ENCODE measurements around the gene ATP2A2. TPM values are rescaled to one million over a fixed set of nuclear protein-coding genes. Genes with fewer than 3 reads are reported as not detected.

The ATP2A2 gene
- total and polyA plus RNA-seq, 2 experiments from 2014 or later: 47.2 to 225 TPM

GRCh38 chr12:110351119-110351518 is 70.1 kb downstream of the ATP2A2 start:
- DNase-seq (ENCODE audit: low spot score) (no peak), ATAC-seq (no peak)
- H3K9me3 Mint-ChIP-seq: no peaks in the 10 kb centered on the region
- no peak overlapping the region for H3K4me3 Mint-ChIP-seq
- H3K4me1 Mint-ChIP-seq: no peaks in the 10 kb centered on the region
- Histone ChIP-seq H3K79me2 (replicated peaks; ENCODE audit: insufficient read depth) (no peaks in the 10 kb centered on the region), H3F3A (replicated peaks; ENCODE audit: low read depth) (peaks cover 32% of the 10 kb centered on the region), H2AFZ (no peak overlapping the region), H3K27ac (ENCODE audit: low read depth) (peak overlapping the region; percentile 65; the same call in 1 of the 2 replicates), H3K27me3 (ENCODE audit: insufficient read depth) (no peaks in the 10 kb centered on the region), H3K36me3 (ENCODE audit: insufficient read depth) (peaks cover 18% of the 10 kb centered on the region), H4K20me1 (replicated peaks; ENCODE audit: insufficient read depth) (peaks cover 22% of the 10 kb centered on the region; the same call in 1 of the 2 replicates), H3K4me1 (ENCODE audit: insufficient read depth) (no peaks in the 10 kb centered on the region; the same call in 1 of the 2 replicates), H3K9me2 (ENCODE audit: insufficient read depth) (no peaks in the 10 kb centered on the region), H3K4me3 (no peak overlapping the region), H3K4me2 (no peak overlapping the region)
- peaks cover 17% of the 10 kb centered on the region for H3K27me3 Mint-ChIP-seq (ENCODE audit: insufficient read depth, low read depth, poor library complexity)
- TF ChIP-seq ZNF462 (CRISPR knock-in tag; IDR thresholded peaks at IDR 0.05): no peak
- peak overlapping the region; percentile 10; the same call in 1 of the 2 replicates for H3K27ac Mint-ChIP-seq
- peaks cover 45% of the 10 kb centered on the region for H3K36me3 Mint-ChIP-seq (ENCODE audit: low read depth)

- no peaks in the 10 kb centered on the region for H3K27me3 ChIP-seq (ENCODE audit: insufficient read depth)
- peaks cover 7% of the 10 kb centered on the region for H3K36me3 ChIP-seq (ENCODE audit: insufficient read depth)
- H3K9me2 ChIP-seq (ENCODE audit: insufficient read depth): no peaks in the 10 kb centered on the region
- DNase-seq (ENCODE audit: low spot score): no peak
- TF ChIP-seq ZNF331 (CRISPR knock-in tag; IDR thresholded peaks at IDR 0.05; ENCODE audit: low read depth) (no peak), ZNF114 (CRISPR knock-in tag; IDR thresholded peaks at IDR 0.05) (no peak)
- H3K79me2 ChIP-seq (replicated peaks; ENCODE audit: insufficient read depth): no peaks in the 10 kb centered on the region
- Mint-ChIP-seq H3K36me3 (ENCODE audit: low read depth) (peaks cover 32% of the 10 kb centered on the region), H3K4me3 (no peak overlapping the region), H3K27ac (no peak overlapping the region), H3K9me3 (no peaks in the 10 kb centered on the region), H3K4me1 (no peaks in the 10 kb centered on the region), H3K27me3 (ENCODE audit: insufficient read depth, low read depth, poor library complexity) (peaks cover 17% of the 10 kb centered on the region)
- no peak overlapping the region for H3K4me2 ChIP-seq
- H3K4me3 ChIP-seq: no peak overlapping the region
- no peak overlapping the region for H2AFZ ChIP-seq
- no peak for ATAC-seq
- H3F3A ChIP-seq (replicated peaks; ENCODE audit: low read depth): peaks cover 32% of the 10 kb centered on the region
- no peaks in the 10 kb centered on the region; the same call in 1 of the 2 replicates for H3K4me1 ChIP-seq (ENCODE audit: insufficient read depth)
- peak overlapping the region; percentile 12; the same call in 1 of the 2 replicates for H3K27ac ChIP-seq (ENCODE audit: low read depth)
- peaks cover 16% of the 10 kb centered on the region; the same call in 1 of the 2 replicates for H4K20me1 ChIP-seq (replicated peaks; ENCODE audit: insufficient read depth)
Observed at GRCh38 chr12:110352401-110352800, 71.4 kb downstream of the ATP2A2 start.
